HepG2 (cell line): ENCODE data around the gene BAIAP3. TPM values are rescaled to one million over a fixed set of nuclear protein-coding genes. Genes with fewer than 3 reads are reported as not detected.

Experiments
- polyA plus RNA-seq, 8 experiments: library from polyadenylated mRNA; depleted of rRNA in 3 of 8; stranded (reverse) in 7 of 8; unstranded in 1 of 8; fragments of >200 nt; fragmentation: Illumina TruSeq in 4 of 8; extraction: Trizol in 4 of 8; gene quantifications; 2 replicates each; pipeline versions ENCODE4 v1.2.1 to v1.2.3, GENCODE V29; 2011 to 2016; ENCODE audit warnings: low read depth in 4 of 8, missing spikeins in 1 of 8, mixed read lengths in 1 of 8; ENCODE audit not compliant: insufficient read depth in 1 of 8
- total RNA-seq, 5 experiments: library from RNA; depleted of rRNA; stranded (reverse); fragments of >200 nt; fragmentation: Illumina TruSeq; extraction: Trizol; gene quantifications; 2 replicates each; pipeline ENCODE4 v1.2.3, GENCODE V29; 2016; ENCODE audit warnings: low read depth in 1 of 5
- TF ChIP-seq, protein P1 (sequence below), 2 experiments: sonication (generic) in 1 of 2; formaldehyde crosslinking in 1 of 2; IDR thresholded peaks; 2 replicates each; pipeline versions ENCODE4 v1.6.1 to v1.9.0; 2014 to 2022; ENCODE audit warnings: antibody characterized with exemption in 1 of 2, borderline replicate concordance in 1 of 2, inconsistent platforms in 1 of 2, low read depth in 1 of 2, missing genetic modification reagents in 1 of 2

Gene BAIAP3
- total and polyA plus RNA-seq, 2 of the 13 experiments (the other 11 are each of a cell fraction or from before 2014, with no cell fraction given), result 3.2 to 5.7 TPM

GRCh38 chr16:1398351-1398750 lies 64.9 kb downstream of the BAIAP3 start (continued):
- TF ChIP-seq, protein P1, sequence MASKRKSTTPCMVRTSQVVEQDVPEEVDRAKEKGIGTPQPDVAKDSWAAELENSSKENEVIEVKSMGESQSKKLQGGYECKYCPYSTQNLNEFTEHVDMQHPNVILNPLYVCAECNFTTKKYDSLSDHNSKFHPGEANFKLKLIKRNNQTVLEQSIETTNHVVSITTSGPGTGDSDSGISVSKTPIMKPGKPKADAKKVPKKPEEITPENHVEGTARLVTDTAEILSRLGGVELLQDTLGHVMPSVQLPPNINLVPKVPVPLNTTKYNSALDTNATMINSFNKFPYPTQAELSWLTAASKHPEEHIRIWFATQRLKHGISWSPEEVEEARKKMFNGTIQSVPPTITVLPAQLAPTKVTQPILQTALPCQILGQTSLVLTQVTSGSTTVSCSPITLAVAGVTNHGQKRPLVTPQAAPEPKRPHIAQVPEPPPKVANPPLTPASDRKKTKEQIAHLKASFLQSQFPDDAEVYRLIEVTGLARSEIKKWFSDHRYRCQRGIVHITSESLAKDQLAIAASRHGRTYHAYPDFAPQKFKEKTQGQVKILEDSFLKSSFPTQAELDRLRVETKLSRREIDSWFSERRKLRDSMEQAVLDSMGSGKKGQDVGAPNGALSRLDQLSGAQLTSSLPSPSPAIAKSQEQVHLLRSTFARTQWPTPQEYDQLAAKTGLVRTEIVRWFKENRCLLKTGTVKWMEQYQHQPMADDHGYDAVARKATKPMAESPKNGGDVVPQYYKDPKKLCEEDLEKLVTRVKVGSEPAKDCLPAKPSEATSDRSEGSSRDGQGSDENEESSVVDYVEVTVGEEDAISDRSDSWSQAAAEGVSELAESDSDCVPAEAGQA (IDR thresholded peaks at IDR 0.05; ENCODE audit: low read depth), result no peak
- TF ChIP-seq, protein P1 (CRISPR knock-in tag; IDR thresholded peaks at IDR 0.05; ENCODE audit: borderline replicate concordance), result no peak

Other genes with a start within 250 kb of the BAIAP3 start
- 0.09 TPM in 1 of 2 replicates, not detected in the other for gene C1QTNF8, start 237.4 kb upstream of the BAIAP3 start, total RNA-seq (2016; rRNA removed; fragmentation: Illumina TruSeq; extraction: Trizol)
- gene C1QTNF8, start 237.4 kb upstream of the BAIAP3 start, polyA plus RNA-seq (2011; rRNA removed), result not detected in 2 replicates
- gene CACNA1H, start 180.5 kb upstream of the BAIAP3 start, total RNA-seq (2016; rRNA removed; fragmentation: Illumina TruSeq; extraction: Trizol), result 0.40 and 0.56 TPM in 2 replicates
- 1.8 and 3.0 TPM in 2 replicates for gene CACNA1H, start 180.5 kb upstream of the BAIAP3 start, polyA plus RNA-seq (2011; rRNA removed)
- gene TPSG1, start 108.4 kb upstream of the BAIAP3 start, total RNA-seq (2016; rRNA removed; fragmentation: Illumina TruSeq; extraction: Trizol), result not detected in 2 replicates
- gene TPSG1, start 108.4 kb upstream of the BAIAP3 start, polyA plus RNA-seq (2011; rRNA removed), result not detected in 2 replicates
- not detected in 2 replicates for gene TPSB2, start 103.5 kb upstream of the BAIAP3 start, total RNA-seq (2016; rRNA removed; fragmentation: Illumina TruSeq; extraction: Trizol)
- 0.14 TPM in 1 of 2 replicates, not detected in the other for gene TPSB2, start 103.5 kb upstream of the BAIAP3 start, polyA plus RNA-seq (2011; rRNA removed)
- gene TPSAB1, start 92.9 kb upstream of the BAIAP3 start, total RNA-seq (2016; rRNA removed; fragmentation: Illumina TruSeq; extraction: Trizol), result not detected in 2 replicates
- gene TPSAB1, start 92.9 kb upstream of the BAIAP3 start, polyA plus RNA-seq (2011; rRNA removed), result 0.05 and 0.12 TPM in 2 replicates
- gene TPSD1, start 77.6 kb upstream of the BAIAP3 start, total RNA-seq (2016; rRNA removed; fragmentation: Illumina TruSeq; extraction: Trizol), result not detected in 2 replicates
- not detected in 2 replicates for gene TPSD1, start 77.6 kb upstream of the BAIAP3 start, polyA plus RNA-seq (2011; rRNA removed)
- 75.8 and 87.9 TPM in 2 replicates for gene UBE2I, start 24.0 kb upstream of the BAIAP3 start, total RNA-seq (2016; rRNA removed; fragmentation: Illumina TruSeq; extraction: Trizol)
- 79.5 and 98.9 TPM in 2 replicates for gene UBE2I, start 24.0 kb upstream of the BAIAP3 start, polyA plus RNA-seq (2011; rRNA removed)
- 45.1 and 51.0 TPM in 2 replicates for gene TSR3, start 18.2 kb downstream of the BAIAP3 start, total RNA-seq (2016; rRNA removed; fragmentation: Illumina TruSeq; extraction: Trizol)
- gene TSR3, start 18.2 kb downstream of the BAIAP3 start, polyA plus RNA-seq (2011; rRNA removed), result 24.2 and 26.2 TPM in 2 replicates
- 8.8 and 22.7 TPM in 2 replicates for gene GNPTG, start 18.3 kb downstream of the BAIAP3 start, total RNA-seq (2016; rRNA removed; fragmentation: Illumina TruSeq; extraction: Trizol)
- 71.1 and 79.9 TPM in 2 replicates for gene GNPTG, start 18.3 kb downstream of the BAIAP3 start, polyA plus RNA-seq (2011; rRNA removed)
- 11.0 and 17.6 TPM in 2 replicates for gene UNKL, start 81.1 kb downstream of the BAIAP3 start, total RNA-seq (2016; rRNA removed; fragmentation: Illumina TruSeq; extraction: Trizol)
- 10.4 and 13.4 TPM in 2 replicates for gene UNKL, start 81.1 kb downstream of the BAIAP3 start, polyA plus RNA-seq (2011; rRNA removed)
- 29.6 and 29.9 TPM in 2 replicates for gene UQCC4, start 87.1 kb downstream of the BAIAP3 start, total RNA-seq (2016; rRNA removed; fragmentation: Illumina TruSeq; extraction: Trizol)
- 17.6 and 19.2 TPM in 2 replicates for gene UQCC4, start 87.1 kb downstream of the BAIAP3 start, polyA plus RNA-seq (2011; rRNA removed)
- 0.15 TPM in 1 of 2 replicates, not detected in the other for gene PERCC1, start 97.4 kb downstream of the BAIAP3 start, total RNA-seq (2016; rRNA removed; fragmentation: Illumina TruSeq; extraction: Trizol)
- not detected in 2 replicates for gene PERCC1, start 97.4 kb downstream of the BAIAP3 start, polyA plus RNA-seq (2011; rRNA removed)
- 1.5 and 1.8 TPM in 2 replicates for gene CCDC154, start 110.9 kb downstream of the BAIAP3 start, total RNA-seq (2016; rRNA removed; fragmentation: Illumina TruSeq; extraction: Trizol)
- 0.84 and 0.92 TPM in 2 replicates for gene CCDC154, start 110.9 kb downstream of the BAIAP3 start, polyA plus RNA-seq (2011; rRNA removed)
- gene CLCN7, start 141.4 kb downstream of the BAIAP3 start, total RNA-seq (2016; rRNA removed; fragmentation: Illumina TruSeq; extraction: Trizol), result 9.8 and 25.1 TPM in 2 replicates
- gene CLCN7, start 141.4 kb downstream of the BAIAP3 start, polyA plus RNA-seq (2011; rRNA removed), result 24.6 and 33.6 TPM in 2 replicates
- gene PTX4, start 155.3 kb downstream of the BAIAP3 start, total RNA-seq (2016; rRNA removed; fragmentation: Illumina TruSeq; extraction: Trizol), result not detected in 2 replicates
- gene PTX4, start 155.3 kb downstream of the BAIAP3 start, polyA plus RNA-seq (2011; rRNA removed), result 0.04 TPM in 1 of 2 replicates, not detected in the other
- 8.9 and 17.9 TPM in 2 replicates for gene TELO2, start 159.7 kb downstream of the BAIAP3 start, total RNA-seq (2016; rRNA removed; fragmentation: Illumina TruSeq; extraction: Trizol)
- 10.1 and 12.5 TPM in 2 replicates for gene TELO2, start 159.7 kb downstream of the BAIAP3 start, polyA plus RNA-seq (2011; rRNA removed)
- gene TMEM204, start 200.0 kb downstream of the BAIAP3 start, total RNA-seq (2016; rRNA removed; fragmentation: Illumina TruSeq; extraction: Trizol), result not detected in 2 replicates
- not detected in 2 replicates for gene TMEM204, start 200.0 kb downstream of the BAIAP3 start, polyA plus RNA-seq (2011; rRNA removed)